ENCODE measurements around the gene LHFPL3.
"Not testable (repeated sequence)": the region's sequence is repeated elsewhere in the genome, so short reads cannot be mapped to it uniquely, and the experiment has no call there.

The LHFPL3 gene

DNA sequence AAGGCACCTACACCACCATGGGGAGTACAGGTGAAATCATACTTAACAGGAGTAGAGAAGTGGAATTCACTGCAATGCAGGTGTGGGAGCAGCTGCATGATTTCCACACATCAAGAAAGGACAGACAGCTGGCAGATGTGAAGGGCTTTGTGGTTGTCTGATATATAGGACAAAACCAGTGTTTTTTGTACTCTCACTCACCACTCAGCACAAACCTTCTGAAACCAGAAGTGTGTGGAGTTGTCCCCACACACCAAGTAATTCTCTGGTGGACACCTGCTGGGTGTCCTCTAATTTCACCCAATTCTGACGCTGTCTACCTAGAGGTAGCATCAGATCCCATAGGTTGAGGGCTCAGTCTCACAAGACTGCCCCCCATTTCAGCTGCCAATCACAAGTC, 357.9 kb downstream of the LHFPL3 start:
- Histone ChIP-seq H3K4me1 (ENCODE audit: control insufficient read depth, low read length) (no peaks in the 10 kb centered on the region), H3K79me2 (ENCODE audit: control insufficient read depth, low read length) (no peaks in the 10 kb centered on the region), H4K20me1 (ENCODE audit: control insufficient read depth, insufficient read depth, low read depth, low read length) (no peaks in the 10 kb centered on the region), H3K27ac (ENCODE audit: low read depth, low read length) (no peak overlapping the region), H3K27me3 (ENCODE audit: control insufficient read depth, low read length) (no peaks in the 10 kb centered on the region), H3F3A (ENCODE audit: control insufficient read depth, insufficient read depth) (no peaks in the 10 kb centered on the region), H3K9me3 (ENCODE audit: control insufficient read depth, insufficient read depth, low read length) (no peaks in the 10 kb centered on the region), H3K4me2 (ENCODE audit: low read length) (no peak overlapping the region), H3K4me3 (ENCODE audit: low read length) (no peak overlapping the region), H3K9me2 (replicated peaks; ENCODE audit: control insufficient read depth, low read length) (no peaks in the 10 kb centered on the region), H3K36me3 (ENCODE audit: control insufficient read depth, low read length) (no peaks in the 10 kb centered on the region)
- TF ChIP-seq EZH2phosphoT487 (IDR thresholded peaks at IDR 0.05; ENCODE audit: borderline replicate concordance, low read length), result no peak
- TF ChIP-seq, protein P1, sequence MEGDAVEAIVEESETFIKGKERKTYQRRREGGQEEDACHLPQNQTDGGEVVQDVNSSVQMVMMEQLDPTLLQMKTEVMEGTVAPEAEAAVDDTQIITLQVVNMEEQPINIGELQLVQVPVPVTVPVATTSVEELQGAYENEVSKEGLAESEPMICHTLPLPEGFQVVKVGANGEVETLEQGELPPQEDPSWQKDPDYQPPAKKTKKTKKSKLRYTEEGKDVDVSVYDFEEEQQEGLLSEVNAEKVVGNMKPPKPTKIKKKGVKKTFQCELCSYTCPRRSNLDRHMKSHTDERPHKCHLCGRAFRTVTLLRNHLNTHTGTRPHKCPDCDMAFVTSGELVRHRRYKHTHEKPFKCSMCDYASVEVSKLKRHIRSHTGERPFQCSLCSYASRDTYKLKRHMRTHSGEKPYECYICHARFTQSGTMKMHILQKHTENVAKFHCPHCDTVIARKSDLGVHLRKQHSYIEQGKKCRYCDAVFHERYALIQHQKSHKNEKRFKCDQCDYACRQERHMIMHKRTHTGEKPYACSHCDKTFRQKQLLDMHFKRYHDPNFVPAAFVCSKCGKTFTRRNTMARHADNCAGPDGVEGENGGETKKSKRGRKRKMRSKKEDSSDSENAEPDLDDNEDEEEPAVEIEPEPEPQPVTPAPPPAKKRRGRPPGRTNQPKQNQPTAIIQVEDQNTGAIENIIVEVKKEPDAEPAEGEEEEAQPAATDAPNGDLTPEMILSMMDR (IDR thresholded peaks at IDR 0.05; ENCODE audit: low read depth, low read length, poor library complexity, severe bottlenecking), result no peak

DNA sequence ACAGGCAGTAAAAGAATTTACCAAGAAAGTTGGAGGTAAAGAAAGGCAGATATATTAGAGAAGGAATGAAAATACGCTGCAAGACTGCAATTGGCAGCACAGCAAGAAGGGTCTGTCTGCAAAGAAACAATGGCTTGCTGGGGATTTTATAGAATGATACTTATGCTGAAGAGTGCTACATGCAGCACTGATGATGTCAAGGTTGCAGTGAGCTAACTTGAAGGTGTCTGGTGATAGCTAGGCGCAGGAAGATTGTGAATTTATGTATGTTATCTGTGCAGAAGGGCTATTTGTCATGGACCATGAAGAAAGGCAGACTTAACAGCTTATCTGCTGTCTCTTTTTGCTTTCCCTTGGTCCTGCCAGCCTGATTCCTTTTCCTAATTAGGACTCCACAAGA, 366.3 kb downstream of the LHFPL3 start:
- Histone ChIP-seq H3F3A (ENCODE audit: control insufficient read depth, insufficient read depth) (no peaks in the 10 kb centered on the region), H3K4me1 (ENCODE audit: control insufficient read depth, low read length) (no peaks in the 10 kb centered on the region), H4K20me1 (ENCODE audit: control insufficient read depth, insufficient read depth, low read depth, low read length) (no peaks in the 10 kb centered on the region), H3K27me3 (ENCODE audit: control insufficient read depth, low read length) (no peaks in the 10 kb centered on the region), H3K9me2 (replicated peaks; ENCODE audit: control insufficient read depth, low read length) (no peaks in the 10 kb centered on the region), H3K36me3 (ENCODE audit: control insufficient read depth, low read length) (no peaks in the 10 kb centered on the region), H3K9me3 (ENCODE audit: control insufficient read depth, insufficient read depth, low read length) (peaks cover 7% of the 10 kb centered on the region; the same call in 1 of the 2 replicates), H3K4me2 (ENCODE audit: low read length) (no peak overlapping the region), H3K79me2 (ENCODE audit: control insufficient read depth, low read length) (no peaks in the 10 kb centered on the region), H3K27ac (ENCODE audit: low read depth, low read length) (no peak overlapping the region), H3K4me3 (ENCODE audit: low read length) (no peak overlapping the region)
- TF ChIP-seq EZH2phosphoT487 (IDR thresholded peaks at IDR 0.05; ENCODE audit: borderline replicate concordance, low read length), result no peak
- TF ChIP-seq, protein P1 (IDR thresholded peaks at IDR 0.05; ENCODE audit: low read depth, low read length, poor library complexity, severe bottlenecking), result no peak

DNA sequence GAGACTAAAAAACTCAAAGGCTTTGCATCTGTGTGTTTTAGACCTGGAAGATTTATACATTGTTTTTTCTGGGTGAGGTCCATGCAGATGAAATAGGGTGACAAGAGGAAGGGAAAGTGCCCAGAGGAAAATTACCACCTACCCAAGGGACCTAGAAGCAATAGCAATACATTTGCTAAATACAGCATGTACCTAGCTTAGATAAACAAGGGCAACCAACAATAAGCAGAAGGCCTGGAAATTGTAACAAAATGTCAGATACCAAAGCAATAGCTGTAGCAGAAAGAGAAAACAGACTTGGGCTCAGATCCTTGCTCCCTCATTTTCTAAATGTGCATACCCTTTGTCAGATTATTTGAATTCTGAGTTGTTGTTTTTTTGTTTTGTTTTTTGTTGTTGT, 367.2 kb downstream of the LHFPL3 start:
- Histone ChIP-seq H4K20me1 (ENCODE audit: control insufficient read depth, insufficient read depth, low read depth, low read length) (no peaks in the 10 kb centered on the region), H3K4me3 (ENCODE audit: low read length) (no peak overlapping the region), H3K4me2 (ENCODE audit: low read length) (no peak overlapping the region), H3F3A (ENCODE audit: control insufficient read depth, insufficient read depth) (no peaks in the 10 kb centered on the region), H3K79me2 (ENCODE audit: control insufficient read depth, low read length) (no peaks in the 10 kb centered on the region), H3K36me3 (ENCODE audit: control insufficient read depth, low read length) (no peaks in the 10 kb centered on the region), H3K27me3 (ENCODE audit: control insufficient read depth, low read length) (no peaks in the 10 kb centered on the region), H3K4me1 (ENCODE audit: control insufficient read depth, low read length) (no peaks in the 10 kb centered on the region), H3K9me2 (replicated peaks; ENCODE audit: control insufficient read depth, low read length) (no peaks in the 10 kb centered on the region), H3K9me3 (ENCODE audit: control insufficient read depth, insufficient read depth, low read length) (peaks cover 7% of the 10 kb centered on the region; the same call in 1 of the 2 replicates), H3K27ac (ENCODE audit: low read depth, low read length) (no peak overlapping the region)
- TF ChIP-seq EZH2phosphoT487 (IDR thresholded peaks at IDR 0.05; ENCODE audit: borderline replicate concordance, low read length), result no peak
- TF ChIP-seq, protein P1 (IDR thresholded peaks at IDR 0.05; ENCODE audit: low read depth, low read length, poor library complexity, severe bottlenecking), result no peak

DNA sequence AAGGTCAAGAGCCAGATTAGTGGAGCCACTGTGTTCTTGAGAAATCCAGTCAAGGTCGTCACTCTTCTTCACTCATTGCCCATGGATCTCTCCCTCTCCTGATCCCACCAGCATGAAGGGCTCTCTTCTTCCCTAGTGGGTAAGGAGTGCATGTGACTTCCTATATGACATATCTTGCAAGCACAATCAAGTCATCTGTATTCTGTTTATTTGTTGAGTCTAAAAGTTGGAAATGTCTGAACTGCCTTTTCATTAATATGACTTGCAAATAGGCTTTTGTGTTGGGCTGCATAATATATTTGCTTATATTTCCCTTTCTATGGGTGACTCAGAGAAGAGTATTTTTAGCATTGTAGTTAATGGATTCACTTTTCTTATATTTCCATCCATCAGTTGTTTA, 371.9 kb downstream of the LHFPL3 start:
- Histone ChIP-seq H3K27ac (ENCODE audit: low read depth, low read length) (no peak overlapping the region), H3K4me1 (ENCODE audit: control insufficient read depth, low read length) (no peaks in the 10 kb centered on the region), H3K36me3 (ENCODE audit: control insufficient read depth, low read length) (no peaks in the 10 kb centered on the region), H3F3A (ENCODE audit: control insufficient read depth, insufficient read depth) (no peaks in the 10 kb centered on the region), H3K9me3 (ENCODE audit: control insufficient read depth, insufficient read depth, low read length) (no peaks in the 10 kb centered on the region), H3K4me2 (ENCODE audit: low read length) (no peak overlapping the region), H3K27me3 (ENCODE audit: control insufficient read depth, low read length) (no peaks in the 10 kb centered on the region), H3K79me2 (ENCODE audit: control insufficient read depth, low read length) (no peaks in the 10 kb centered on the region), H4K20me1 (ENCODE audit: control insufficient read depth, insufficient read depth, low read depth, low read length) (no peaks in the 10 kb centered on the region), H3K4me3 (ENCODE audit: low read length) (no peak overlapping the region), H3K9me2 (replicated peaks; ENCODE audit: control insufficient read depth, low read length) (no peaks in the 10 kb centered on the region)
- no peak for TF ChIP-seq EZH2phosphoT487 (IDR thresholded peaks at IDR 0.05; ENCODE audit: borderline replicate concordance, low read length)
- TF ChIP-seq, protein P1 (IDR thresholded peaks at IDR 0.05; ENCODE audit: low read depth, low read length, poor library complexity, severe bottlenecking), result no peak

DNA sequence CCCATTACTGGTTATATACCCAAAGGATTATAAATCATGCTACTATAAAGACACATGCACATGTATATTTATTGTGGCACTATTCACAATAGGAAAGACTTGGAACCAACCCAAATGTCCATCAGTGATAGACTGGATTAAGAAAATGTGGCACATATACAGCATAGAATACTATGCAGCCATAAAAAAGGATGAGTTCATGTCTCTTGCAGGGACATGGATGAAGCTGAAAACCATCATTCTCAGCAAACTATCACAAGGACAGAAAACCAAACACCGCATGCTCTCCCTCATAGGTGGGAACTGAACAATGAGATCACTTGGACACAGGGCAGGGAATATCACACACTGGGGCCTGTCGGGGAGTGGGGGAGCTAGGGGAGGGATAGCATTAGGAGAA, 392.6 kb downstream of the LHFPL3 start:
- H3K79me2 ChIP-seq (ENCODE audit: control insufficient read depth, low read length); H3K4me2 ChIP-seq (ENCODE audit: low read length); H3F3A ChIP-seq (ENCODE audit: control insufficient read depth, insufficient read depth); H4K20me1 ChIP-seq (ENCODE audit: control insufficient read depth, insufficient read depth, low read depth, low read length); H3K27me3 ChIP-seq (ENCODE audit: control insufficient read depth, low read length); H3K27ac ChIP-seq (ENCODE audit: low read depth, low read length); H3K9me3 ChIP-seq (ENCODE audit: control insufficient read depth, insufficient read depth, low read length); H3K4me3 ChIP-seq (ENCODE audit: low read length); H3K4me1 ChIP-seq (ENCODE audit: control insufficient read depth, low read length); H3K36me3 ChIP-seq (ENCODE audit: control insufficient read depth, low read length); H3K9me2 ChIP-seq (replicated peaks; ENCODE audit: control insufficient read depth, low read length): not testable (repeated sequence)
